ENCODE data around the gene FLT4.

DNA sequence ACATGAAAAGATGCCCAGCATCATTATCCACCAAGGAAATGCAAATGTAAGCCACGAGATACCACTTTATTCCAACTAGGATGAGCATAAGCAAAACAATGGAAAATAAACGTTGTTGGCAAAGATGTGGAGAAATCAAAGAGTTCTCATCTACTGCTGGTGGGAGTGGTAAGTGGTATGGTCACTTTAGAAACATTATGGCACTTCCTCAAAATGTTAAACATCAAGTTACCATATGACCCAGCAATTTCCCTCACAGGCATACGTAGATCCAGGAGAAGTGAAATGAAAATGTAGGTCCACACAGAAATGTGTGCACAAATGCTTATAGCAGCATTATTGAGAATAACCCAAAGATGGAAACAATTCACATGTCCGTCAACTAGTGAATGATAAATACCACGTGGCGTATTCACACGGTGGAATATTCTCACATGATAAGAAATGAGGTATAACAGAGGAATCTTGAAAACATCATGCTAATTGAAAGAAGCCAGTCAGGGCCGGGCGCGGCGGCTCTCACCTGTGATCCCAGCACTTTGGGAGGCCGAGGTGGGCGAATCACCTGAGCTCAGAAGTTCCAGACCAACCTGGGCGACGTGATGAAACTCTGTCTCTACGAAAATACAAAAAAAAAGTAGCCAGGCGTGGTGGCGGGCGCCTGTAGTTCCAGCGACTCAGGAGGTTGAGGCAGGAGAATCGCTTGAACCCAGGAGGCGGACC lies 16.4 kb upstream of the FLT4 start:
- no peak for TF ChIP-seq CTCF (IDR thresholded peaks at IDR 0.05)
- TF ChIP-seq POLR2AphosphoS5 (IDR thresholded peaks at IDR 0.05): no peak
- TF ChIP-seq EP300 (IDR thresholded peaks at IDR 0.05): no peak
